H9 (cell line): ENCODE data around the gene MAPKAP1. TPM values are rescaled to one million over a fixed set of nuclear protein-coding genes. Genes with fewer than 3 reads are reported as not detected.

Experiments
- DNase-seq: peaks from one replicate; pipeline ENCODE4 v3.0.0-alpha.2; 2017
- H2AFZ ChIP-seq: one replicate; pipeline ENCODE4 v1.6.1; 2013; ENCODE audit warnings: mild to moderate bottlenecking, low read length, control low read depth, moderate library complexity
- H2AK5ac ChIP-seq: 2 replicates; pipeline ENCODE4 v1.6.1; 2013; ENCODE audit warnings: low read length, control low read depth, mixed read lengths; ENCODE audit not compliant: insufficient read length
- H2BK120ac ChIP-seq: one replicate; pipeline ENCODE4 v1.6.1; 2013; ENCODE audit warnings: low read depth, mild to moderate bottlenecking, low read length, control low read depth, inconsistent platforms; ENCODE audit not compliant: poor library complexity, severe bottlenecking
- H2BK12ac ChIP-seq: 2 replicates; pipeline ENCODE4 v1.6.1; 2013; ENCODE audit warnings: low read length, control low read depth, mixed read lengths, low read depth; ENCODE audit not compliant: insufficient read length
- H2BK15ac ChIP-seq: 2 replicates; pipeline ENCODE4 v1.6.1; 2013; ENCODE audit warnings: low read depth, low read length, control low read depth
- H2BK20ac ChIP-seq: one replicate; pipeline ENCODE4 v1.6.1; 2013; ENCODE audit warnings: low read depth, mild to moderate bottlenecking, low read length, control low read depth, inconsistent platforms; ENCODE audit not compliant: poor library complexity, severe bottlenecking
- H2BK5ac ChIP-seq: 2 replicates; pipeline ENCODE4 v1.6.1; 2013; ENCODE audit warnings: low read length, control low read depth, mixed read lengths; ENCODE audit not compliant: insufficient read length
- H3K14ac ChIP-seq: 2 replicates; pipeline ENCODE4 v1.6.1; 2013; ENCODE audit warnings: low read length, control low read depth; ENCODE audit not compliant: insufficient read depth
- H3K18ac ChIP-seq: 2 replicates; pipeline ENCODE4 v1.6.1; 2013; ENCODE audit warnings: low read depth, mild to moderate bottlenecking, mixed read lengths, low read length, control low read depth; ENCODE audit not compliant: insufficient read length
- H3K23ac ChIP-seq: 2 replicates; pipeline ENCODE4 v1.6.1; 2013; ENCODE audit warnings: low read length, control low read depth, mixed read lengths, low read depth; ENCODE audit not compliant: insufficient read length
- H3K23me2 ChIP-seq: 2 replicates; pipeline ENCODE4 v1.6.1; 2013; ENCODE audit warnings: low read depth, mild to moderate bottlenecking, mixed read lengths, low read length, control low read depth; ENCODE audit not compliant: insufficient read length, poor library complexity, severe bottlenecking
- H3K27ac ChIP-seq: 2 replicates; pipeline ENCODE4 v1.5.1; 2013; ENCODE audit warnings: low read length, control low read depth, mixed read lengths, low read depth; ENCODE audit not compliant: insufficient read length
- H3K27me3 ChIP-seq: 2 replicates; pipeline ENCODE4 v1.6.1; 2013; ENCODE audit warnings: low read length, control low read depth, inconsistent platforms; ENCODE audit not compliant: insufficient read depth
- H3K4ac ChIP-seq: 2 replicates; pipeline ENCODE4 v1.6.1; 2013; ENCODE audit warnings: low read depth, mild to moderate bottlenecking, control low read depth, inconsistent platforms, low read length, moderate library complexity
- H3K4me1 ChIP-seq: 2 replicates; pipeline ENCODE4 v1.6.1; 2013; ENCODE audit warnings: low read length, control low read depth, inconsistent platforms; ENCODE audit not compliant: insufficient read depth
- H3K4me2 ChIP-seq: 2 replicates; pipeline ENCODE4 v1.6.1; 2013; ENCODE audit warnings: low read length, control low read depth, mixed read lengths; ENCODE audit not compliant: insufficient read length, insufficient read depth
- H3K56ac ChIP-seq: 2 replicates; pipeline ENCODE4 v1.6.1; 2013; ENCODE audit warnings: low read depth, mild to moderate bottlenecking, mixed read lengths, low read length, control low read depth; ENCODE audit not compliant: insufficient read length
- H3K79me1 ChIP-seq: 2 replicates; pipeline ENCODE4 v1.6.1; 2013; ENCODE audit warnings: low read depth, mild to moderate bottlenecking, moderate library complexity, low read length, control low read depth, inconsistent platforms; ENCODE audit not compliant: insufficient read depth, poor library complexity, severe bottlenecking
- H3K79me2 ChIP-seq: 2 replicates; pipeline ENCODE4 v1.6.1; 2013; ENCODE audit warnings: low read length, control low read depth, inconsistent platforms; ENCODE audit not compliant: insufficient read depth
- H3K9ac ChIP-seq: 2 replicates; pipeline ENCODE4 v1.6.1; 2013; ENCODE audit warnings: low read length, control low read depth, mixed read lengths; ENCODE audit not compliant: insufficient read length; ENCODE audit errors: extremely low read depth
- H3K9me3 ChIP-seq: one replicate; pipeline ENCODE4 v1.6.1; 2013; ENCODE audit warnings: low read depth, low read length, inconsistent platforms; ENCODE audit not compliant: control insufficient read depth
- H3T11ph ChIP-seq: one replicate; pipeline ENCODE4 v1.6.1; 2013; ENCODE audit warnings: mild to moderate bottlenecking, low read length, control low read depth, inconsistent platforms
- H4K20me1 ChIP-seq: one replicate; pipeline ENCODE4 v1.6.1; 2013; ENCODE audit not compliant: control insufficient read depth, insufficient read length, insufficient read depth
- H4K5ac ChIP-seq: 2 replicates; pipeline ENCODE4 v1.6.1; 2013; ENCODE audit warnings: low read depth, mild to moderate bottlenecking, mixed read lengths, low read length, control low read depth; ENCODE audit not compliant: insufficient read length
- H4K8ac ChIP-seq: replicated peaks from 2 replicates; pipeline ENCODE4 v1.6.1; 2013; ENCODE audit warnings: low read length, control low read depth, mixed read lengths, low read depth; ENCODE audit not compliant: insufficient read length
- H4K91ac ChIP-seq: 2 replicates; pipeline ENCODE4 v1.6.1; 2013; ENCODE audit warnings: low read depth, mild to moderate bottlenecking, moderate library complexity, mixed read lengths, low read length, control low read depth; ENCODE audit not compliant: insufficient read length
- H3K27ac Mint-ChIP-seq, 3 experiments: 2 replicates in 2 of 3; 3 replicates in 1 of 3; pipeline ENCODE4 v1.8.0; 2020 to 2021; ENCODE audit warnings: mixed read lengths in 3 of 3, mild to moderate bottlenecking in 1 of 3, moderate library complexity in 1 of 3
- H3K27me3 Mint-ChIP-seq: 2 replicates; pipeline ENCODE4 v1.8.0; 2021; ENCODE audit warnings: low read depth, mild to moderate bottlenecking, moderate library complexity, mixed read lengths
- H3K36me3 Mint-ChIP-seq, 3 experiments: 2 replicates in 2 of 3; 3 replicates in 1 of 3; pipeline ENCODE4 v1.8.0; 2020 to 2021; ENCODE audit warnings: low read depth in 3 of 3, mixed read lengths in 3 of 3; ENCODE audit not compliant: insufficient read depth in 1 of 3
- H3K4me1 Mint-ChIP-seq, 2 experiments: 2 replicates each; pipeline ENCODE4 v1.8.0; 2020; ENCODE audit warnings: mixed read lengths in 2 of 2
- H3K4me3 Mint-ChIP-seq, 2 experiments: 2 replicates in 1 of 2; 3 replicates in 1 of 2; pipeline ENCODE4 v1.8.0; 2020 to 2021; ENCODE audit warnings: mild to moderate bottlenecking in 2 of 2, mixed read lengths in 2 of 2, moderate library complexity in 1 of 2
- H3K9me3 Mint-ChIP-seq, 2 experiments: 2 replicates in 1 of 2; 3 replicates in 1 of 2; pipeline ENCODE4 v1.8.0; 2020; ENCODE audit warnings: mild to moderate bottlenecking in 2 of 2, mixed read lengths in 2 of 2, moderate library complexity in 1 of 2
- WGBS: extraction: QIAGEN DNeasy Blood & Tissue Kit; methylation state at CpG from one replicate; pipeline ENCODE4 v1.1.7; 2013; ENCODE audit warnings: missing lambda C conversion rate, low lambda C conversion rate, mixed read lengths; ENCODE audit not compliant: insufficient read length; ENCODE audit errors: extremely low coverage; 5-methylcytosine and 5-hydroxymethylcytosine counted together
- total RNA-seq: library from RNA; stranded (reverse); gene quantifications from 2 replicates; pipeline ENCODE4 v1.2.1, GENCODE V29; 2021
- TF ChIP-seq, protein P1 (sequence below): fragments of 200-600 bp; sonication (generic); conservative IDR thresholded peaks from 3 replicates; pipeline ENCODE4 v1.8.0; 2021; ENCODE audit warnings: antibody characterized with exemption, mild to moderate bottlenecking

MAPKAP1 gene
- total RNA-seq, 1 experiment from 2014 or later, result 97.0 TPM

GRCh38 chr9:125513303-125513667 lies 193.7 kb downstream of the MAPKAP1 start:
- Mint-ChIP-seq H3K4me3 (no peak overlapping the region), H3K36me3 (no peaks in the 10 kb centered on the region; a peak in 1 of 7 replicates), H3K4me1 (peaks cover 55 to 57% of the 10 kb centered on the region in 2 experiments), H3K9me3 (no peaks in the 10 kb centered on the region), H3K27me3 (no peaks in the 10 kb centered on the region), H3K27ac (peak overlapping the region in 2 of 3 experiments; percentile 50 to 74; a peak in 2 of 7 replicates)
- Histone ChIP-seq H3K56ac (no peak overlapping the region), H4K5ac (no peak overlapping the region), H2BK5ac (no peak overlapping the region), H2AFZ (no peak overlapping the region), H3K18ac (no peak overlapping the region), H4K20me1 (no peaks in the 10 kb centered on the region), H2BK120ac (no peak overlapping the region), H3K23me2 (no peaks in the 10 kb centered on the region), H3K4me1 (peaks cover 19% of the 10 kb centered on the region; the same call in 1 of the 2 replicates), H3K23ac (no peak overlapping the region), H3T11ph (no peak overlapping the region), H3K27me3 (no peaks in the 10 kb centered on the region), H3K4me2 (no peak overlapping the region), H2AK5ac (no peak overlapping the region), H2BK12ac (no peak overlapping the region), H3K9ac (no peak overlapping the region), H3K14ac (no peak overlapping the region), H3K27ac (no peak overlapping the region), H4K8ac (no peak overlapping the region), H2BK20ac (no peak overlapping the region), H2BK15ac (no peak overlapping the region), H4K91ac (no peak overlapping the region), H3K79me2 (no peaks in the 10 kb centered on the region), H3K4ac (no peak overlapping the region), H3K9me3 (no peaks in the 10 kb centered on the region), H3K79me1 (no peaks in the 10 kb centered on the region)
- DNase-seq, result no peak
- TF ChIP-seq, protein P1, sequence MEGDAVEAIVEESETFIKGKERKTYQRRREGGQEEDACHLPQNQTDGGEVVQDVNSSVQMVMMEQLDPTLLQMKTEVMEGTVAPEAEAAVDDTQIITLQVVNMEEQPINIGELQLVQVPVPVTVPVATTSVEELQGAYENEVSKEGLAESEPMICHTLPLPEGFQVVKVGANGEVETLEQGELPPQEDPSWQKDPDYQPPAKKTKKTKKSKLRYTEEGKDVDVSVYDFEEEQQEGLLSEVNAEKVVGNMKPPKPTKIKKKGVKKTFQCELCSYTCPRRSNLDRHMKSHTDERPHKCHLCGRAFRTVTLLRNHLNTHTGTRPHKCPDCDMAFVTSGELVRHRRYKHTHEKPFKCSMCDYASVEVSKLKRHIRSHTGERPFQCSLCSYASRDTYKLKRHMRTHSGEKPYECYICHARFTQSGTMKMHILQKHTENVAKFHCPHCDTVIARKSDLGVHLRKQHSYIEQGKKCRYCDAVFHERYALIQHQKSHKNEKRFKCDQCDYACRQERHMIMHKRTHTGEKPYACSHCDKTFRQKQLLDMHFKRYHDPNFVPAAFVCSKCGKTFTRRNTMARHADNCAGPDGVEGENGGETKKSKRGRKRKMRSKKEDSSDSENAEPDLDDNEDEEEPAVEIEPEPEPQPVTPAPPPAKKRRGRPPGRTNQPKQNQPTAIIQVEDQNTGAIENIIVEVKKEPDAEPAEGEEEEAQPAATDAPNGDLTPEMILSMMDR, result no peak
- WGBS, result no CpG with 5 or more reads among the region's 2 CpGs
